Activated CD4-positive, alpha-beta T cell treated with anti-CD3 and anti-CD28 coated beads for 1 hour (primary cell): ENCODE measurements around the gene ECE2.

Experiments
- DNase-seq: peaks from one replicate; pipeline ENCODE4 v3.0.0-alpha.2; 2020

The ECE2 gene

DNA sequence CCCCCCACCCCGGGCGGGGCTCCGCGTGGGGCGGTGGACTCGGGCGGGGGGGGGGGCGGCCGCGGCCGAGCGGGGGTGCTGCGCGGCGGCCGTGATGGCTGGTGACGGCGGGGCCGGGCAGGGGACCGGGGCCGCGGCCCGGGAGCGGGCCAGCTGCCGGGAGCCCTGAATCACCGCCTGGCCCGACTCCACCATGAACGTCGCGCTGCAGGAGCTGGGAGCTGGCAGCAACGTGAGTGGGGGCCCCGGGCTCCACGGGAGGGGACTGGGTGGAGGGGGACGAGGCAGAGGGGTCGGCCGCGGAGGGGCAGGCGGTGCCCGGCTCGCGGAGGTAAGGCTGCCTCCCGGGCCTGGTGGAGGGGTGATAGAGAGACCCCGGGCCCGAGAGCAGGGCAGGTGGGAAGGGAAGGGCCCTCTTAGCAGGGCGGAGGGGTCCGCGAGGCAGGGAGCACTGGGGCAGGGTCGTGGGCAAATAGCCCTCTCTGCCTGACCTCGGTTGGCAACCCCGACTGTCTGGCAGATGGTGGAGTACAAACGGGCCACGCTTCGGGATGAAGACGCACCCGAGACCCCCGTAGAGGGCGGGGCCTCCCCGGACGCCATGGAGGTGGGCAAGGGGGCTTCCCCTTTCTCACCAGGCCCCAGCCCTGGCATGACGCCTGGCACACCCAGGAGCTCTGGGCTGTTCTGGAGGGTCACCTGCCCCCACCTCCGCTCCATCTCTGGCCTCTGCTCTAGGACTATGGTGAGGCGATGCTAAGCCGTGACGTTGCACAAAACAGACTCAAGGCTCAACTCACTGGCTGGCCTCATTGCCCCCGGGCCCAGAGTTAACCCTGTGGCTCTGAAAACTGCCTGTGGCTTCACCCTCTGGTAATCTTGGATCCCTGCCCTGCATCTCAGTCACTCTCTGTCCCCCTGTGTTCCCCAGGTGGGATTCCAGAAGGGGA lies at the start of gene ECE2:
Gene ECE2, plus strand, starts transcription at position 62 of the 950 bp plus-strand sequence. Its CDS starts 132 bp downstream, at position 194.
- no peak for DNase-seq

DNA sequence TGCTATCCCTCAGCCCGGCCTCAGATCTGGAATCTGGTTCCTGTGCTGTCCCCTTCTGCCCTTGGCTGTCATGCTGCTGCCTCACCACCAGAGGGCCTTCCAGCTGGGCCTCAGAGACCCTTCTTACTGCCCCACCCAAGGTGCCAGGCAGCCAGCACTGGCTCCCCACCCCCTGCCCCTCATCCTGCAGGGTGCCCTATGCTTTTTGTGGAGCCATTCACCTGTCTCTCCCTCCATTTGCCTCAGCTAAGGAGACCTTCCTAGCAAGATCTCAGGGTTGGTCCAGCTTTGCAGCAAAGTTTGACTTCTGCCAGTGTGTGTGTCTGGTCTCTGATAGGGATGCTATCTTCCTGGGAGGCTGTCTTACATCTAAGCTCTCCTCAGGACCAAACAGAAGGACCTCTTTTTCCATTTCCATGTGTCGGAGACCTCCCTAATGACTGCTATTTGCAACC lies 48.3 kb upstream of the ECE2 start:
- peak; percentile 35 for DNase-seq

DNA sequence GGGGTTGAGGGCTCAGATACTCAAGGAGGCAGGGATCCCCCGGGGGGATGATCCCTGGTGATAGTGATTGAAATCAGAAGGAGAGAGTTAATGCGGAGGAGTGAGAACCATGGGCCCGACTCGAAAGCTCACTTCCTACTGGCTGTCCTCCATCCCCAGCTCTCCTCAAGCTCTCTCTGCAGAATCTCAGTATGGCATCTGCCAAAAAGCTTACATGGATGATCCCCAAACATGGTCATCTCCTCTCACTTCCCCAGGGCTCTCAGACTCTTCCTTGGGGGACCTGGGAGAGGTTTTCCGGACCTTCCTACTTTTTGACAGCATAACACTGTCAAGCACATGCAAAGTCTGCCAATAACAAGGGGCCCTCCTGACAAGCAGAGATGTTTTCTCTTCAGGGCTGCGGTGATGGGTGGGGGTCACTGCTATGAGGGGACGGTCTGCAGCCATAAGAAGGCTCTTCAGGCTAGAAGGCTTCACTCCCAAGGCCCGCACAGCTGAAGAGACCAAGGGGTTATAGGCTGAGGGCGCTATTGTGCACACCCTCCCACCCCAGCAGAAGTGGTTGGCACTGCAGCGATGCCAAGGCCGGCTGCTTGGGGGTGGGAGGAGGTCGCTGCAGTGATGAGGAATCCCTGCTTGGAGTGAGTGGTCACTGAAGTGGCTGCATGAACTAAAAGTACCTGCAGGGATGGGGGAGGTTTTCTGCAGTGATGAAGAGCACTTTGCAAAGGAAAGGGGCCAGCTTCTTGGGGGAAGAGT lies 47.3 kb upstream of the ECE2 start:
- DNase-seq, result no peak

DNA sequence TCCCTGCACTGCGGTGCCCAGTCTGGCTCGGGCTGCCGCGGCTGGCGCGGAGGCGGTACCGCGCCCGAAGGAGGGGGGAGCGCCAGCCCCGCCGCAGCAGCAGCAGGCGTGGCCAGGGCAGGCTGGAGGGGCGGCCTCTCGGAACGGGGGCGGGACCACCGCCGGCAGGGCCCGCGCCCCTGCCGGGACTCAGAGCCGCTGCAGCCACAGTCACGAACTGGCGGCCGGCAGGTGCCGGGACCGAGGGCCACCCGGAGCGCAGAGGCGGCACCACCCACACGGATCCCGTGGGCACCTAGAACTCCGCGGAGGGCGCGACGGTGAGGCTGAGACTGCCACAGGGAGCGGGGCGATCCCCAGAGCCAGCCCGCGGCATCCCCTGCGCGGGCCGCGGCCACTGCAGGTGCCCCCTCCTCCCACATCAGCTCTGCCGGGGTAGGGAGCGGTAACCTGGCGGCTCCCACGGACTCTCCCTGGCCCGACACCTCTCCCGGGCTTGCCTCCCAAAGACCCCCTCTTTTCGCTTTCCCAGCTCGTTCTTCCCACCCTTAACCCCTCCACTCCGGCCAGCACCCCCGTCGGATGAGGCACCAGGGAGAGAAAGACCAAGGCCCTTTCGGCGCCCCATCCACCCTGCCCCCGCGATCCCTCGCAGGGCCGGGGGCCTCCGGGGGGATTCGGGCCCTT lies 46.3 kb upstream of the ECE2 start, which contains the start of gene VWA5B2:
Gene VWA5B2, plus strand, starts transcription at position 192 of the 687 bp plus-strand sequence. CDS start 944 bp downstream, outside the sequence.
- DNase-seq, result peak; percentile 56

DNA sequence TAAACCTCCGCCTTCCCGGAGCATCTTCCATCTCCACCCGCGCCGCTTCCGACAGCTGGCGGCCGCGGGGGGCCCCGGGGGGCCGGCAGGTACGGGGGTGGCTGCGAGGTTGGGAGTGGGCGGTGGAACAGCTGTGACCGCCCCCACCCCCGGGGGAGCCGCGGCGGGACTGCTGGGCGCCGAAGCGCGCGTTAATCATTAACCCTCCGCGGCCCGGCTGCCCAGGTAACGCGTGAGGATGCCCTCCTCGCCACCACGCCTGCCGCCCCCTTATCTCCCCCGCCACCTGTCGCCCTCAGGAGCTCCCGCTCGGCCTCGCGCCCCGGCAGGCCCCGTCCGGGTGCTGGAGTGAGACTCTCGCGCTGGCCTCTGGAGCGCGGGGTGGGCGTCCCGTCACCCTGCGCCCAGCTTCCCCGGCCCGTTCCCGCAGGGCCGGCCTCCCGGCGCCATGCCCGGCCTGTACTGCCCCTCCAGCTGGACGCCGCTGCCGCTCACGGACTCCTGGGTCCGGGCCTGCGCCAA lies 45.7 kb upstream of the ECE2 start:
- DNase-seq, result no peak

DNA sequence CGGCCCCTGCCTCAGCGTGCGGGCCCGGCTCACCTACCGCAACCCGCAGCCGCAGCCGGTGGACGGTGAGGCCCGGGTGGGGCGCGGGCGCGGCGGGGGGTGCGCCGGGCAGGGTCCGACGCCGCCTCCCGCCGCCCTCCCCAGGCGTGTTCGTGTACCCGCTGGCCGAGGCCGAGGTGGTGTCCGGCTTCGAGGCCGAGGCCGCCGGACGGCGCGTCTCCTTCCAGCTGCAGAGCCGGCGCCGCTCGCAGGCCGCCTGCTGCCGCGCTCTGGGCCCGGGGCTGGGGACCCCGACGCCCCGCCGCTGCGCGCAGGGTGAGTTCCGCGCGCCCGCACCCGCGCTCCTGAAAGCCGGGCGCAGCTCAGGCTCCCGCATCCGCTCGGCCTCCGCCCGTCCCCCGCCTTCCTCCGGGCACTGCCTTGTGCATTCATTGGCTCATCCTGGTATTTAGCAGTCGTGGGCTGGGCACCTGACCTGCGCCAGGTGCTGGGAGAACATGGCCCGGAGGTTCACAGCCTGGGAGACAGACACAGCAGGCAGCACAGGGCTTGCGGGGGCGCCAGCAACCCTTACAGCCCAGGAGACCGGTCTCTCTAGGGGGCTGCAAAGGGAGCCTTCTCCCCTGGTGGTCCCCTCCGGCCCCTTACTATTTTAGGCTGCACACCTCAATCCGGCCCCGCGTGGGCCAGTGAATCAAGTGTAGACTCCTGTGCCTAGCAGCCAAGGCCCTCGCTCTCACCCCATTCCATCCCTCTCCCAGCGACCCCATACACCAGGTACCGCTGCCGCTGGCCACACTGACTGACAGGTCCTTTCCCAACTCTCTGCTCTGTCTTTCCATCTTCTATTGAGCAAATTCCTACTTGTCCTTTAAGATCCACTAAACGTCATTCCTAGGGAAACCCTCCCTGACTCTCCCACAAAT lies 45.0 kb upstream of the ECE2 start:
- no peak for DNase-seq

DNA sequence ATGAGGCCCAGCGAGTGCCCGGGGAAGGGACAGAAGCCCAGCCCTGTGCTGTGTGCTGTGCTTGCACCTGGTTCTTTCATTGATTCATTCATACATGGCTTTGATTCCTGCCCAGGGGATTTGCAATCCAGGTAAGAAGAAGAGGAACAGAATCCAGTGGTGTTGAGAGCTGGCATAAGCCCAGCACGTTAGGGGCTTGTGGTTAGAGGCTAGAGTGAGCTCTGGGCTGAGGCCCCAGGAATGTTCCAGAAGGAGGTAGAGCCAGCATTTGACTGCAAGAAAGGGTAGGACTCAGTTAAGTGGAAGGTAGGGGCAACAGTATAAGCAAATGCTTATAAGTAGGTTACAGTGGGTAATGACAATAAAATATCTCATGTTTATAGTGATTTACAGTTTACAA lies 44.2 kb upstream of the ECE2 start:
- DNase-seq, result no peak

DNA sequence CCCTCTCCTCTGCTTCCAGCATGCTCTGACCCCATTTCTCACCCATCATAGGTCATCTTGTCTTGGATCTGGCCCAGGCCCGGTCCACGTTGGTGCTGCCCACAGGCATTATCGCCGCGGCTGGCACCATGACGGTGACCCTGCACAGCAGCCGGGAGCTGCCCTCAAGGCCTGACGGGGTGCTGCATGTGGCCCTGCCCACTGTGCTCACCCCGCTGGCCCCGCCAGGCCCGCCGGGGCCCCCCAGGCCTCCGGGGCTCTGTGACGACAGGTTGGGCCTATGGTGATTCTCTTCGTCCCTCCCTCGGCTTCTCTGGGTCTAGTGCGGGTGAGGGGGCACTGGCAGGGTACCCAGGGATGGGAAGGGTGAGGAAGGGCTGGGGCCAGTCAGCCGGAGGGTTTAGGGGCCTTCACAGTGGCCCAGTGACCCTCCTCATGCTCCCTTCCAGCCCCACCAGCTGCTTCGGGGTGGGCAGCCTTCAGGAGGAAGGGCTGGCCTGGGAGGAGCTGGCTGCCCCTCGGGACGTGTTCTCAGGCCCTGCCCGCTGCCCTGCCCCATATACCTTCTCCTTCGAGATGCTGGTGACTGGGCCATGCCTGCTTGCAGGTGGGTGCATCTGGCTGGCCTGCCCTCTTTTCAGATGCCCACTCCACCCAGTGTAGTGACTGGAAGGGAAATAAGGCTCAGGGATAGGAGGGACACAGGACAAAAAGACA lies 42.5 kb upstream of the ECE2 start:
- DNase-seq, result no peak

DNA sequence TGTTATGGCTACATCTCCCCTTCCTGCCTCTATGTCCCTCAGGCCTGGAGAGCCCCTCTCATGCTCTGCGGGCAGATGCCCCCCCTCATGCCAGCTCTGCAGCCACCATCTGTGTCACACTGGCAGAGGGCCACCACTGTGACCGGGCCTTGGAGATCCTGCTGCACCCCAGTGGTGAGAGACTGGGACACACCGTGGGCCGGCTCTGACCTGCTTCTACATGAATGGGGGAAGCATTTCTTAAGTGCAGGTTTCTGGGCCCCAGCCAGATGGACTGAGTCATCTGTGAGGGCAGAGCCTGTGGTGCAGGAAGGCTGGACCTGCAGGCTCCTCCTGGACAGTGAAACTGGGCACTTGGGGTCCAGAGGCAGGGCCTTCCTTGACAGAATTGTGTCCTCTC lies 41.6 kb upstream of the ECE2 start:
- DNase-seq, result no peak

DNA sequence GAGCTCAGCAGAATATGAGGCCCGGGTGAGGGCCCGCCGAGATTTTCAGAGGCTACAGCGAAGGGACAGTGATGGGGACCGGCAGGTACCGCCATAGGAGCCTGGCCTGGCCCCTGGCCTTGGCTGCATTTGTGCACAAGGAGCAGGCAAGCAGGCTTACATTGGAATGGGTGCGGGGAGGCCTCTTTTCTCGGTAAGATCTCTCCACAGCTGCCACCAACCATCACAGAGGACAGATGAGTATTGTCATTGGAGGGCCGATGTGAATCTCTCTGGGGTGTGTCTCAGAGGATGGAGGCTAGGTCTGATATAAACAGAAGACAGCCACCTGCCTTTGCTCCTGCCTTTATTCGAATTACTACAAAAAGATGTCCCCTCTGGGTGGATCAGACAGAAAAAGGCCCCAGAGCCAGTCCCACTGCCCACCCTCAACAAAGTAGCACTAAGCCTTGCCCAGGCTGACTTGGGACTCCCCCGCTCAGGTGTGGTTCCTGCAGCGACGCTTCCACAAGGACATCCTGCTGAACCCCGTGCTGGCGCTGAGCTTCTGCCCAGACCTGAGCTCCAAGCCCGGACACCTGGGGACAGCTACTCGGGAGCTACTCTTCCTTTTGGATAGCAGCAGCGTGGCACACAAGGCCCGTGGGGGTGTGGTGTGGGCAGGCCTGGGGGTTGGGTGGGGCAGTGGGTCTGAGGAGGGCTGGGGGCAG lies 41.0 kb upstream of the ECE2 start:
- DNase-seq, result no peak

DNA sequence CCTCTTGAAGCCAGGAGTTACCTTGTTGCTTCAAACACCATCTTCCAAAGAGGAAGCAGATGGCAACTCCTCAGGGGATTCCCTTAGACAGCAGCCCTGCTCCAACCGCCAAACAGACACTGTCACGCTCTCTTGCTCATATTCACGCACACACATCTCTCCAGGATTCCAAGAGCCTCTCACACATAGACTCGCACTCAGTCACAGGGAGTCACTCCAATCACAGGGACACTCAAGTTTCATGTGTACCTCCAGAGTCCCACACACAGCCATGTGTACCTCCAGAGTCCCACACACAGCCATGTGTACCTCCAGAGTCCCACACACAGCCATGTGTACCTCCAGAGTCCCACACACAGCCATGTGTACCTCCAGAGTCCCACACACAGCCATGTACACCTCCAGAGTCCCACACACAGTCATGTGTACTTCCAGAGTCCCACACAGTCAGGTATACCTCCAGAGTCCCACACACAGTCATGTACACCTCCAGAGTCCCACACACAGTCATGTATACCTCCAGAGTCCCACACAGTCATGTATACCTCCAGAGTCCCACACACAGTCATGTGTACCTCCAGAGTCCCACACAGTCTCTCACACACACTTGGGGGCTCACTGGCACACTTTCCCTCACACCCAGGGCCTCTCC lies 40.3 kb upstream of the ECE2 start:
- no peak for DNase-seq

DNA sequence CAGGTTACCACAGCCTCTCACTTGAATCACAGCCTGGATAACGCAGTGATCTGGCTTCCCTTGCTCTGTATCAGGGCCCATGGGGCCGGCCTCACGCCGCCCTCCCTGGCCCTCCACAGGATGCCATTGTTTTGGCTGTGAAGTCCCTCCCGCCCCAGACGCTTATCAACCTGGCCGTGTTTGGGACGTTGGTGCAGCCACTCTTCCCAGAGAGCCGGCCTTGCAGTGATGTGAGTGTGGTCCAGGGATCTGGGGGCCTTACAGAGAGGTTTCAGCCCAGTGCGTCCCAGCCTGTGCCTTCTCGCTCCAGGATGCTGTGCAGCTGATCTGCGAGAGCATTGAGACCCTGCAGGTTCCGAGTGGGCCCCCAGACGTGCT lies 39.8 kb upstream of the ECE2 start:
- DNase-seq, result no peak

DNA sequence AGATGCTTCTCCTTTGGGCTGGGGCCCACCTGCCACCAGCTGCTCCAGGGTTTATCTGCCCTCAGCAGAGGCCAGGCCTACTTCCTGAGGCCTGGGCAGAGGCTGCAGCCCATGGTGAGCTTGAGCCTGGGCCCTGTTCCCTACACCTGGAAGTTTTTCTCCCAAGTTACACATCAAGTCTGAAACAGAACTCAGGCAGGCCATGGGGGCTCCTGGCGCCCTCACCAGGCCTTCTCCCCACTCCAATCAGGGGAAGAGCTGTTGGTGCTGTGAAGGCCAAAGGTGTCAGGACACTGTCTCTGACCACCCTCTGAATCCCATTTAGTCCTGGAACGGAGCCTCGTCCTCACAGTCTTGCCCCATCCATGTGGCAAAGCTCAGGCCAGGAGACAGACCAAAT lies 39.2 kb upstream of the ECE2 start:
- no peak for DNase-seq

DNA sequence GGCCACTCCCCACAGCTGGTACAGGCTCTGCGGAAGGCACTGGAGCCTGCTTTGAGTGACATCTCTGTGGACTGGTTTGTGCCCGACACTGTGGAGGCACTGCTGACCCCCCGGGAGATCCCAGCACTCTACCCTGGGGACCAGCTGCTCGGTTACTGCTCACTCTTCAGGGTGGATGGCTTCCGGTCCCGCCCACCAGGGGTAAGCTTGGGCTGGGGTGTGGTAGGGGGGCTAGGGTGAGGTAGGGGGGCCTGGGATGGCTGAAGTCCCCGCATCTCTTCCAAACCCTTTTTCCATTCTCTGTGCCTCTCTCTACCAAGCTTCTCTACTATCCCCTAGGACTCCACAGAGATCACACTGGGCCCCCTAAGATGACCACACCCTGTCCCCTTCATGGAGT lies 38.6 kb upstream of the ECE2 start:
- DNase-seq, result no peak

DNA sequence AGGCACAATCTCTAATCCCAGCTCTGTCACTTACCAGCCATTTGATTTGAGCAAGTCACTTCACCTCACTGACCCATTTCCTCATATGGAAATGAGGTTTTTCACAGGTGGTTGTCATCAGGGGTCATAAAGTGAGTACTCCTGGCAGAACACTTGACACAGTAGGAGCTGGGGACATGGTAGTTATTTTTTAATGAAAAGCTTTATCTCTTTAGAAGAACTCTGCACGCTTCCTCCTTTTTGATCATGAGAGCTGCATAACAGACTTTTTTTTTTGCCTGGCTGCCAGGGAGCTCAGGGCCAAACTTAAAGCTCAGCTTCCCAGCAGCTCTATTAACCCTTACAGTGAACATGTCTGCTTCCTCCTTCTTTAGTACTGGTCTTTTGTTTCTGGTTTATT lies 38.0 kb upstream of the ECE2 start:
- no peak for DNase-seq

DNA sequence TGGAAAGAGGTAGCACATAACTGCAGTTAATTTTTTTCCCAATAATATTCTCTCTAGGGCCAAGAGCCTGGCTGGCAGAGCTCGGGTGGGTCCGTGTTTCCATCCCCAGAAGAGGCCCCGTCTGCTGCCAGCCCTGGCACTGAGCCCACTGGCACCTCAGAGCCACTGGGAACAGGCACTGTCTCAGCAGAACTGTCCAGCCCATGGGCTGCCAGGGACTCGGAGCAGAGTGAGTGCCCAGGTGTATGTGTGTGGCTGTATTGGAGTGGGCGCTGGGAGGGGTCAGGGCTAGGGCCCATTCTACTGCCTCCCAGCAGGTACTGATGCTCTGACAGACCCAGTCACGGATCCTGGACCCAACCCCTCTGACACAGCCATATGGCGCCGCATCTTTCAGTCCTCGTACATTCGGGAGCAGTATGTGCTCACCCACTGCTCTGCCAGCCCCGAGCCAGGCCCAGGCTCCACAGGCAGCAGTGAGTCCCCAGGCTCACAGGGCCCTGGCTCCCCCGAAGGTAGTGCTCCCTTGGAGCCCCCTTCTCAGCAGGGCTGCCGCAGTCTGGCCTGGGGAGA lies 37.5 kb upstream of the ECE2 start:
- no peak for DNase-seq

DNA sequence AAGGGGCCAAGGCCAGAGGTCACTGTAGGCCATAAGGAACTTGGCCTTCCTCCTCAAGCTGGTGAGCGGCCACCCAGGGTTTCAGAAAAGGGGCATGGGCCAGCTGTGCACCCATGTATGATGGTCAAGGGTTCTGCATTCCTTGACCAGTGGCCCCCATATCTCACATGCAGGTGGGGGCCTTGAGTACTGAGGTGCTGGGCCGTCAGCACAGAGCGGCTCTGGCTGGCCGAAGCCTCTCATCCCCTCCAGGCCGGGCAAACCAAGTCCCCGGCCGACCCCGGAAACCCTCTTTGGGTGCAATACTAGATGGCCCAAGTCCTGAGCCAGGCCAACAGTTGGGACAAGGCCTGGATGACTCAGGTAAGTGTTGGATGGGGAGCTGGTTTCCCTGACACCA lies 36.6 kb upstream of the ECE2 start:
- no peak for DNase-seq

DNA sequence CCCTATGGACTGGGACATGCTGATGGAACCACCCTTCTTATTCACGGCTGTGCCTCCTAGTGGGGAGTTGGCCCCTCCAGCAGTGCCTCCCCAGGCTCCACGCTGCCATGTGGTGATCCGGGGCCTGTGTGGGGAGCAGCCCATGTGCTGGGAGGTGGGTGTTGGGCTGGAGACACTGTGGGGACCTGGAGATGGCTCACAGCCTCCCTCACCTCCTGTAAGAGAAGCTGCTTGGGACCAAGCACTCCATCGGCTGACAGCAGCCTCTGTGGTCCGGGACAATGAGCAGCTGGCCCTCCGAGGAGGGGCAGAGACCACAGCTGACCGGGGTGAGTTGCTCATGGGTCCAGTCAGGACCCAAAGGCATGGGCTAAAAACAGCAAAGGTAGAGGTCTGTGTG lies 36.1 kb upstream of the ECE2 start:
- no peak for DNase-seq

DNA sequence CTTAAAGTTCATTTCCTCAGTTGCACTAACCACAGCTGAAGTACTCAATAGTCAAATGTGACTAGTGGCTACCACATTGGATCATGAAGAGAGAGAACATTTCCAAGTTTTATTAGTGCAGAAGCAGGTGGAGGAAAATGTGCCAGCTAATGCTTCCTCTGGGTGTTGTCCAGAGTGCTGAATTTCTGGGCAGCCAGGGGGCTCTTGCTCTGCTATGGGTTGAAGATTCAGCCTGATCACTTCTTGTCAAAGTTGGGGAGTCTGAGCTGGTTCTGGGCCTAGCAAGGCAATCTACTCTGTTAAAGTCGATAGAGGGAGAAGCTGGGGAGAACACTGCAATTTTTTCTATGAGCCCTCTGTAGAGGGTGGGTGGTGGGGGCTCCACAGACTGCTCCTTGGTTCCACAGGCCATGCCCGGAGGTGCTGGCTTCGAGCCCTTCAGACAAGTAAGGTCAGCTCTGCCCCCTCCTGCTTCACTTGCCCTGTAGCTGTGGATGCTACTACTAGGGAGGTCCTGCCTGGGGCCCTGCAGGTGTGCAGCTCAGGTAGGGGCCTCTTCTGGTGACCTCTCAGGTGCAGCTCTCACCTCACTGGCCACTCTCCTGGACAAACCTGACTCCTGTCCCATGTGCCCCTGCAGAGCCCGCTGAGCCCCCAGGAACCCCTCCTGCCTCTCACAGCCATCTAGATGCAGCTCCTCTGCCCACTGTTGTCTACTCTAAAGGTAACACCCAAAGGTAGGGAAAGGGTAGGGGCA lies 35.3 kb upstream of the ECE2 start:
- DNase-seq, result no peak
